Measurements from ENCODE around the gene IL11. TPM values are rescaled to one million over a fixed set of nuclear protein-coding genes. Genes with fewer than 3 reads are reported as not detected.
"Not testable (repeated sequence)": the region's sequence is repeated elsewhere in the genome, so short reads cannot be mapped to it uniquely, and the experiment has no call there.

IL11 gene
- total RNA-seq = 10.0 to 12.9 TPM (median 11.6 TPM) in 3 replicates

GRCh38 chr19:55370305-55370988 is at the start of gene IL11:
IL11 (minus strand) TSS chr19:55370463; CDS start chr19:55370310, 153 bp downstream.
- Mint-ChIP-seq H3K27ac (peak within 1 kb of the TSS; percentile 81), H3K4me3 (peak within 1 kb of the TSS; percentile 72), H3K27me3 (ENCODE audit: low read depth) (peaks cover 41% of the 10 kb centered on the region), H3K9me3 (no peaks in the 10 kb centered on the region), H3K36me3 (peaks cover 2% of the 10 kb centered on the region), H3K4me1 (peaks cover 35% of the 10 kb centered on the region)
- TF ChIP-seq, protein P1, sequence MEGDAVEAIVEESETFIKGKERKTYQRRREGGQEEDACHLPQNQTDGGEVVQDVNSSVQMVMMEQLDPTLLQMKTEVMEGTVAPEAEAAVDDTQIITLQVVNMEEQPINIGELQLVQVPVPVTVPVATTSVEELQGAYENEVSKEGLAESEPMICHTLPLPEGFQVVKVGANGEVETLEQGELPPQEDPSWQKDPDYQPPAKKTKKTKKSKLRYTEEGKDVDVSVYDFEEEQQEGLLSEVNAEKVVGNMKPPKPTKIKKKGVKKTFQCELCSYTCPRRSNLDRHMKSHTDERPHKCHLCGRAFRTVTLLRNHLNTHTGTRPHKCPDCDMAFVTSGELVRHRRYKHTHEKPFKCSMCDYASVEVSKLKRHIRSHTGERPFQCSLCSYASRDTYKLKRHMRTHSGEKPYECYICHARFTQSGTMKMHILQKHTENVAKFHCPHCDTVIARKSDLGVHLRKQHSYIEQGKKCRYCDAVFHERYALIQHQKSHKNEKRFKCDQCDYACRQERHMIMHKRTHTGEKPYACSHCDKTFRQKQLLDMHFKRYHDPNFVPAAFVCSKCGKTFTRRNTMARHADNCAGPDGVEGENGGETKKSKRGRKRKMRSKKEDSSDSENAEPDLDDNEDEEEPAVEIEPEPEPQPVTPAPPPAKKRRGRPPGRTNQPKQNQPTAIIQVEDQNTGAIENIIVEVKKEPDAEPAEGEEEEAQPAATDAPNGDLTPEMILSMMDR (IDR thresholded peaks at IDR 0.05; ENCODE audit: unreplicated experiment) = no peak
- no peak for DNase-seq (ENCODE audit: low spot score in 2 of 2, unreplicated experiment in 2 of 2)

- no peak overlapping the region for H3K4me3 Mint-ChIP-seq
- H3K36me3 Mint-ChIP-seq = no peaks in the 10 kb centered on the region
- no peak overlapping the region for H3K27ac Mint-ChIP-seq
- peaks cover 38% of the 10 kb centered on the region for H3K27me3 Mint-ChIP-seq (ENCODE audit: low read depth)
- DNase-seq (ENCODE audit: low spot score in 2 of 2, unreplicated experiment in 2 of 2) = no peak
- TF ChIP-seq, protein P1 (IDR thresholded peaks at IDR 0.05; ENCODE audit: unreplicated experiment) = no peak
- H3K4me1 Mint-ChIP-seq = no peaks in the 10 kb centered on the region
- no peaks in the 10 kb centered on the region for H3K9me3 Mint-ChIP-seq
Measured at GRCh38 chr19:55419624-55420236, 49.5 kb upstream of the IL11 start.

DNA sequence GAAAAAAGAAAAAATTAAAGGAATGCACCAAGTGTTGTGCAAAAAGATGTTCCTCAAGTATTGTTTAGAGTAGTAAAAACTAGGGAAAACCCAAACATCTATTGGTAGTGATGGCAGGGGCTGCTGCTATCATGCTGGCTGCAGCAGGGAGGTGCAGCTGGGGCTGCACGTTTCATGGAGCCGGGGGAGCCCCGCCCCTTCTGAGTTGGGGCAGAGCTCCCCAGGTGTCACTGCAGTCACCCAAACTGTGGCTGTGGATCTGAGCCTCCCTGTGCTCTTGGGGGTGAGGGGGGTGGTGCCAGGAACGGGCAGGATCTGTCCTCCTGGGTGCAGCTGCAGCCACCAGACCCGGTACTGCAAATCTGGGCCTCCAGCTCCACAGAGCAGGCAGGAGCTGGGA is 48.8 kb upstream of the IL11 start:
- Mint-ChIP-seq H3K27ac (no peak overlapping the region), H3K9me3 (no peaks in the 10 kb centered on the region), H3K36me3 (no peaks in the 10 kb centered on the region), H3K4me3 (no peak overlapping the region), H3K27me3 (ENCODE audit: low read depth) (peaks cover 32% of the 10 kb centered on the region), H3K4me1 (no peaks in the 10 kb centered on the region)
- TF ChIP-seq, protein P1 (IDR thresholded peaks at IDR 0.05; ENCODE audit: unreplicated experiment) = no peak
- DNase-seq (ENCODE audit: low spot score in 2 of 2, unreplicated experiment in 2 of 2) = no peak

DNA sequence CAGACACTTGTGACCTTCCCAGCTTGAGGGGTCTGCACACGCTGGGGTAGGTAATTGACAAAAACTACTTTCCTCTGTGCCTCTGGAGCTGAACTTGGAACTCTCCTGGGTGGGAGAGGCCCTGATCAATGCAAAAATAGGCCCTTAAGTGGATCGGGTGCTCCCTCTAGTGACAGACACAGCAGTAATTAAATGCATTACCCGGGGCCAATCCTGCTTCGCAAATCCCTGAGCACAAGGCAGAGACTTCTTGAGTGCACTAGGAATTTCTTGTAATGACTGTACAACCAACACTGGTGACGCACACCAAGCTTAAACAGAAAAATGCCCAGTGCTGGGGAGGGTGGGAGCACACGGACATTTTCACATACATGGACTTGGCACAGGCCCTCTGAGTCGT is 47.9 kb upstream of the IL11 start:
- no peak overlapping the region for H3K4me3 Mint-ChIP-seq
- H3K27ac Mint-ChIP-seq = no peak overlapping the region
- TF ChIP-seq, protein P1 (IDR thresholded peaks at IDR 0.05; ENCODE audit: unreplicated experiment) = peak; percentile 47
- no peaks in the 10 kb centered on the region for H3K4me1 Mint-ChIP-seq
- H3K9me3 Mint-ChIP-seq = no peaks in the 10 kb centered on the region
- H3K36me3 Mint-ChIP-seq = no peaks in the 10 kb centered on the region
- peak; percentile 38 to 71 for DNase-seq (ENCODE audit: low spot score in 2 of 2, unreplicated experiment in 2 of 2)
- H3K27me3 Mint-ChIP-seq (ENCODE audit: low read depth) = peaks cover 27% of the 10 kb centered on the region

DNA sequence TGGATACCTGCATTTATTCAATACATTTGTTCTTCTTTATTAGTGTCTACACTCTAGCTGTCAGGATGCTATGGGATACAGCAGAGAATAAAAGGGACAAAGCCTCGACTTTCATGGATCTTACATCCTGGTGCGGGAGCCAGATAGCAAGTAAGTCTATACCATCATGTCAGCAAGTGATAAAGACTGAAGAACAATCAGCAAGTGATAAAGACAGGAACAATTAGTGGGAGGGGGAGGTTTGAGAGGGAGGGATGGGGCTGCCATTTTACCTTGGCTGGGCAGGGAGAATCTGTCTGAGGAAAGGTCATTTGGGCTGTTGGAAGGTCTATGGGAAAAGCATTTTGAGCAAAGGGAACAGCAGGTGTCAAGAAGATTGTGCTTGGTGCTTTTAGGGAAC is 39.9 kb upstream of the IL11 start:
- H3K9me3 Mint-ChIP-seq = peaks cover 9% of the 10 kb centered on the region
- TF ChIP-seq, protein P1 (IDR thresholded peaks at IDR 0.05; ENCODE audit: unreplicated experiment) = no peak
- H3K27ac Mint-ChIP-seq = no peak overlapping the region
- peaks cover 15% of the 10 kb centered on the region for H3K27me3 Mint-ChIP-seq (ENCODE audit: low read depth)
- no peak overlapping the region for H3K4me3 Mint-ChIP-seq
- DNase-seq (ENCODE audit: low spot score in 2 of 2, unreplicated experiment in 2 of 2) = no peak
- H3K4me1 Mint-ChIP-seq = peaks cover 20% of the 10 kb centered on the region
- peaks cover 10% of the 10 kb centered on the region for H3K36me3 Mint-ChIP-seq

DNA sequence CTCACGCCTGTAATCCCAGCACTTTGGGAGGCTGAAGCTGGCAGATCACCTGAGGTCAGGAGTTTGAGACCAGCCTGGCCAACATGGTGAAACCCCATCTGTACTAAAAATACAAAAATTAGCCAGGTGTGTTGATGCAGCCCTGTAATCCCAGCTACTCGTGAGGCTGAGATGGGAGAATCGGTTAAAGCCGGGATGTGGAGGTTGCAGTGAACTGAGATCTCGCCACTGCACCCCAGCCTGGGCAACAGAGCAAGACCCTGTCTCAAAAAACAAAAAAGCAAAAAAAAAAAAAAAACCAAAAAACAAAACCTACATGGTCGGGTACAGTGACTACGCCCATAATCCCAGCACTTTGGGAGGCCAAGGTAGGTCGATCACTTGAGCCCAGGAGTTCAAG is 38.9 kb upstream of the IL11 start:
- Mint-ChIP-seq H3K27ac (peak overlapping the region; percentile 77), H3K4me1 (peaks cover 20% of the 10 kb centered on the region), H3K27me3 (ENCODE audit: low read depth) (peaks cover 14% of the 10 kb centered on the region)
- not testable (repeated sequence) for H3K4me3 Mint-ChIP-seq; H3K36me3 Mint-ChIP-seq; H3K9me3 Mint-ChIP-seq; DNase-seq (ENCODE audit: low spot score in 2 of 2, unreplicated experiment in 2 of 2)
